Anterior cingulate cortex (tissue), 58 donors: ENCODE measurements around the gene GRM6.

Experiments
- DNase-seq, 58 donors: peaks; one replicate each; lab custom pipeline; 2025; lab: John Stamatoyannopoulos, UW

The GRM6 gene

DNA sequence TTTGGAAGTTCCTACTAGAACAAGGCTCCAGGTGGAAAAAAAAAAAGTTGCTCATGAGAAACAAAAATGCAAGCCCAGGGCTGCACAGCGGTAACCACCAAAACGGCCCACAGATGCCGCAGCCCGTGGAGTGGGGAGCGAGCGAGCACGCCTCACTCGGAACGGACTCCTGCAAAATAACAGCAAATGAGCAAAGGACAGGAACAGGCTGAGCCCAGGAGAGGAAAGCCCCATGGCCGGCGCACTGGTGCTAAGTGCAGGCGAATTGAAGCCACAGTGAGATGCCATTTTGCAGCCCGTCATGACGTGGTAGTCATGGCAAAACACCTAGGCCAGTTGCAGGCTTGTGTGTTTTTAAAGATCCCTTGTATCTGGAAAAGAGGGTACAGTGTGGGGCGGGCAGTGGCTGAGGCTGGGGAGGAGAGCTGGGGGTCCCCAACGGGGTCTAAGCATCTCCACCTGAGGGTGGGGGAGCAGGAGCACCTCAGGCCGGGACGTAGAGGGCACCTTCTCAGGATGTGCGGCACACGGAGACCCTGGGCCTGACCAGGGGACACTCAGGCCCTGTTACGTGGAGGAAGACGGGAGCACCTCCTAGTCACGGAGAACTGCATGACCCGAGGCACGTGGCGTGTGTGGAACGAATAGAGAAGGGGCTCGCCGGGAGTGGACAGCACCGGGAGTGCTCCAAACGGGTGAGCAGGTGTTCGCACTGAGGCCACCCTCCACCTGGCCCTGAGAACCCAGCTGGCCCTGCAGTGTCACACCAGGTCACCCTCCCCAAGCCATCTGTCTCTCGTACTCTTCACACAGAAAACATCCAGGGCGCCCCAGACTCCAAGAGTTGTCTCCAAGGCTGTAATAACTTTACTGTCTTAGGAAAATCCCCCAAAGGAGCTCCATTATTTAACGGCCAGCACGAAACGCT, 10.7 kb downstream of the GRM6 start:
- no peak for DNase-seq

DNA sequence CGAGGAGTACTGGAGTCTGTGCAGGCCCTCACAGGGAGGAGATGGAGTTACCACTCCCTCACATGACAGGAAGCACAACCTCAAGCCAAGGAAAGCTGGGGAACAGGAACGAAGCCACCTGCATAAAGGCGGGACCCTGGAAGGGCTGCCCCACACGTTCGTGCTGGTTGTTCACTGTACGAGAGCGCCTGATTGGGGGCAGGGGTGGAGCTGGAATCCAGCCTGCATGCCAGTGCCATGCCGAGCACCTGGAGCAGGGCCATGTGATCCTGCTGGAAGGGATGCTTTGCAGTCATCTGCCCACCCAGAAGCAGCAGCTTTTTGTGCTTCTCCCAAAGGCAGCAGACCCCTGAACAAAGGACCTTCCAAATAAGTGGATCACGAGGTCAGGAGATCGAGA, 11.4 kb downstream of the GRM6 start:
- DNase-seq, result no peak

DNA sequence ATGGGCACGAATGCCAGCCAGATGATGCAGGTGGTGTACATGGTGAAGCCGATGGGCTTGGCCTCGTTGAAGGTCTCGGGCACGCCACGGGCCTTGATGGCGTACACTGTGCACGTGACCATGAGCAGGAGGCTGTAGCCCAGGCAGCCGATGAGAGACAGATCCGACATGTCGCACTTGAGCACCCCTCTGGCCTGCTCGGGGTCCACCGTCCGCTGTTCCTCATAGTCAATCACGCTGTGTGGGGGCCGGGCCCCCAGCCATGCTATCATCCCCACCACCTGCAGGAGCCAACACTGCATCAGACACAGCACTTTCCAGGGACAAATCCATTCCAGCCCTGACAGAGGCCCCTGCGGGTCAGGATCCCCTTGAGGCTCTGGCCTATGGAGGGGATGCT, 12.2 kb downstream of the GRM6 start:
- DNase-seq, result no peak

DNA sequence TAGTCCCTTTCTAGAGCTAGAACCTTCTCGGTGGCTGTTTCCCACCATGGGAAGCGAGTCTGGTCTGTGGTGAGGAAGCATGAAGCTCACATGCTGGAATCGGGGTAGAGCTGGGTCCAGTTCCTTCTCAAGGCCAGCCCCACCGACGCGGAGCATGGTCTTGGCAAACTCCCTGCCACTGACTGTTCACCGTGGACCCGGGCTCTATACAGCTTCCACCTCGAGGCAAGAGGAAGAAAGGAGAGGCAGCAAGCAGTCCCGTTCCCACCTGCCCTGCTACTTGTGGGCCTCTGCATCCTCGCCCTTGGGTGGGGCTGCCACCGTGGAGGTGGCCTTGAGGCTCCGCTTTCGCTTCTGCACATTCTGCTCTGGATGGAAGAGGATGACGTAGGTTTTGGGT, 13.7 kb downstream of the GRM6 start:
- DNase-seq, result no peak

DNA sequence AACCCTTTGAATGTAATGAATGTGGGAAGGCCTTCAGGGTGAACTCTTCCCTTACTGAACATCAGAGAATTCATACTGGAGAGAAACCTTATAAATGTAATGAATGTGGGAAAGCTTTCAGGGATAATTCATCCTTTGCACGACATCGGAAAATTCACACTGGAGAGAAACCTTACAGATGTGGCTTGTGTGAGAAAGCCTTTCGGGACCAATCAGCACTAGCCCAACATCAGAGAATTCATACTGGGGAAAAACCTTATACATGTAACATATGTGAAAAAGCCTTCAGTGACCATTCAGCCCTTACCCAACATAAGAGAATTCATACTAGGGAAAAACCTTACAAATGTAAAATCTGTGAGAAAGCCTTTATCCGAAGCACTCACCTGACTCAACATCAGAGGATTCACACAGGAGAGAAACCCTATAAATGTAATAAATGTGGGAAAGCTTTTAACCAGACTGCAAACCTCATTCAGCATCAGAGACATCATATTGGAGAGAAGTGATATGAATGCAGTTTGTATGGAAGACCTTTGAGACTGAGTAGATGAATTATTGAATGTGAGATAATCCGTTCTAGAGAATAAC, 29.6 kb downstream of the GRM6 start:
- no peak for DNase-seq

DNA sequence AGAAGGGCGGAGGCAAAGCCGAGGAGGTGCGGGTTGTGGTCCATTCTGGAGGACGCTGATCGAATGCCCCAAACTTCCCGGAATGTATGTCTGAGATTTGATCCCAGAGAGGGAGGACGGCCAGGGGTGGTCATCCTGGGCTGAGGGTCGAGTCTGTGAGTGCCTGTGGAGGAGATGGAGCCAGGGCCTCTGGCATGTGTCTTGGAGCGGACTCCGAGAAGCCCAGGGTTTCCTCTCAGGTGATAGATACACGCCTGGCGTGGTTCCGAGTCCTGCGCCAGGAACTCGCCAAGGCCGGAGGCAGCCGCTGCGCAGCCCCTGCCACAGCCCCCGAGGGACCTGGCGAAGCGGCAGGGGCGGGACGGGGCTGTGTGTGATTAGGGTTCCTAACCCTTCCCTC, 53.8 kb downstream of the GRM6 start:
- DNase-seq, result peak in 14 of 58 donors; percentile 5 to 36 (median 27)

DNA sequence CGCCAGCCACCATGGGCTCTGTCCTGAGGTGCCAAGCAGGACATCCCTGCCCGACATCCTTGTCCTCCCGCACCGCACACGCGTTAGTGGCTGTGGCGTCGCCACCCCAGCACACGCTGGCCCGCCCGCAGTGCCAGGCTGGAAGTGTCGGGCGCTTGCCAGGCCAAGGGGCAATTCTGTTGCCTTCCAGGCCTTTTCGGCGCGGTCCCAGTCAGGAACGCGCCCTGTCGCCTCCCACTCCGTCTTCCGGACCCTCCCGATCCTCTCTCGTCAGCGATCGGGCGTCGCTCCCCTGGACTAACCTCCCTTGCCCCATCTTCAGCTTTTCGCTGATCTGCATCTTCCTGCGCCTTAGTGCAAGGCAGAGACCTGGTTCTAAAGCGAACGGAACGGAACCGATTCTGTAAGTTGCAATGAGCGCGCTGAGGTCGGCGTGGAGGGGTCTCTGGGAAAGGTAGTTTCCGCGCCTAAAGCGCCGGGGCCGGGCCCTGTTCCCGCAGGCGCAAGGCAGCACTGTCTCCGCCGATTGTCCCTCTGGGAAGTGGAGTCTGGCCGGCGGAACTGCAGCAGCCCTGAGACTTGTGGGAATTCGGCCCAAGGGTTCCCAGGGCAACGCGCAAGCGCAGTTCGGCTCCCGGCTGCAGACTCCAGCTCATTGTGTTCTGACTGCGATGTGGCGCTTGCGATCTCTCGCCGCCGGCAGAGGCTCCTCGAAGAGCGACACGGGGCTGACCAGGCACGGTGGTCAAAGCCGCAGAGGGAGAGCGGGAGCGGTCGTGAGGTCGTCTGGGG, 54.4 kb downstream of the GRM6 start, which contains the start of gene ZNF454:
TSS of gene ZNF454 (plus strand) at position 630 of the 792 bp plus-strand sequence. CDS start 1,594 bp downstream, outside the sequence.
- peak; percentile 61 to 98 (median 94) for DNase-seq

DNA sequence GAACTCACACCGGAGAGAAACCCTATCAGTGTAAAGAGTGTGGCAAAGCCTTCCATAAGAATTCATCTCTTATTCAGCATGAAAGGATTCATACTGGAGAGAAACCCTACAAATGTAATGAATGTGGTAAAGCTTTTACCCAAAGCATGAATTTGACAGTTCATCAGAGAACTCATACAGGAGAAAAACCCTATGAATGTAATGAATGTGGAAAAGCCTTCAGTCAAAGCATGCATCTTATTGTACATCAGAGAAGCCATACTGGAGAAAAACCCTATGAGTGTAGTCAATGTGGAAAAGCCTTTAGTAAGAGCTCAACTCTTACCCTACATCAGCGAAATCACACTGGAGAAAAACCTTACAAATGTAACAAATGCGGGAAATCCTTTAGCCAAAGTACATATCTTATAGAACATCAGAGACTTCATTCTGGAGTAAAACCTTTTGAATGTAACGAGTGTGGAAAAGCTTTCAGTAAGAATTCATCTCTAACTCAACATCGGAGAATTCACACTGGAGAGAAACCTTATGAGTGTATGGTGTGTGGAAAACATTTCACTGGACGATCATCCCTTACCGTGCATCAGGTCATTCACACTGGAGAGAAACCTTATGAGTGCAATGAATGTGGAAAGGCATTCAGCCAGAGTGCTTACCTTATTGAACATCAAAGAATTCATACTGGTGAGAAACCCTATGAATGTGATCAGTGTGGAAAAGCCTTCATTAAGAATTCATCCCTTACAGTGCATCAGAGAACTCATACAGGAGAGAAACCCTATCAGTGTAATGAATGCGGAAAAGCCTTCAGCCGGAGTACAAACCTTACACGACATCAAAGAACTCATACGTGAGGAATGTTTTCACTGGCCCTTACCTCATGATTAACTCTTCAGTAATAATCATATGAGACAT, 63.0 kb downstream of the GRM6 start:
- no peak for DNase-seq
